ENCODE results near the gene PPP1R3F. TPM values are rescaled to one million over a fixed set of nuclear protein-coding genes. Genes with fewer than 3 reads are reported as not detected.

PPP1R3F gene
- total and polyA plus RNA-seq, 9 of the 15 experiments (the other 6 are each of a cell fraction or from before 2014, with no cell fraction given): 0.03 to 0.91 (median 0.43) TPM; not detected in 1

DNA sequence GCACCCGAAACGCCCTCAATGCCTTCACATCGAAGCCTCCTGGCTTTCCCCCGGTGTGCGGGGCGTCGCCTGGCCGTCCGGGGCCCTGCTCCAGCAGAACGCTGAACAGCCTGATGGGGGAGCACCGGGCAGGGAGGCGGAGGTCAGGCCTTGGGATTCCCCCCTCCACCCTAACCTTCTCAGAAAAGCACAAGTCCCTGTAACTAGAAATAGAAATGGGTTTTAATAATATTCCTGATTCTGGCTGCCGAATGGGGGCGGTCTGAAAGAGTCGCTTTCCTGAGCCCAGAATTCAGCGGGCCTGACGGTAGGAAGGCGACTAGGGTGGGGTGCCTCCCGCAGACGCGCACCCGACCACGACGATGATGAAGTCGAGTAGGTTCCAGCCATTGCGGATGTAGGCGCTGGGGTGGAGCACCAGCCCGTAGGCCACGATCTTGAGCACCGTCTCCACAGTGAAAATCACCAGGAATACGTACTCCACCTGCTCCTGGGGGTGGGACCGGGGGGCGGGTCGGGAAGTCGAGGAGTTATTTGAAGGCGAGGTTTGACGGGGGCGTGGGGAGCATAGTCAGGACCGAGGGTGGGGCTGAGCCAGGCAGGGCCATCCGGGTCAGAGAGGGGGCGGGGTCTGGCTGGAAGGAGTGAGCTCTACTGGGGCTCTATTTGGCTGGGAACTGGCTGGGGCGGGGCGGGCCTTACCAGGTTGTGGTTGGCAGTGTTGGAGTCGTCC, 38.9 kb upstream of the PPP1R3F start (continued):
- TF ChIP-seq CTCFL (IDR thresholded peaks at IDR 0.05; ENCODE audit: borderline replicate concordance, insufficient read depth, low read depth, low read length, poor library complexity, severe bottlenecking): peak; percentile 41
- TF ChIP-seq CTCF (IDR thresholded peaks at IDR 0.05 in 2 of 3, conservative IDR thresholded peaks at IDR 0.05 in 1 of 3; ENCODE audit: insufficient read depth in 2 of 3, low read depth in 1 of 3, low read length in 3 of 3): peak; percentile 44 to 59 (median 54); a peak in 5 of 6 replicates
- TF ChIP-seq, protein P1, sequence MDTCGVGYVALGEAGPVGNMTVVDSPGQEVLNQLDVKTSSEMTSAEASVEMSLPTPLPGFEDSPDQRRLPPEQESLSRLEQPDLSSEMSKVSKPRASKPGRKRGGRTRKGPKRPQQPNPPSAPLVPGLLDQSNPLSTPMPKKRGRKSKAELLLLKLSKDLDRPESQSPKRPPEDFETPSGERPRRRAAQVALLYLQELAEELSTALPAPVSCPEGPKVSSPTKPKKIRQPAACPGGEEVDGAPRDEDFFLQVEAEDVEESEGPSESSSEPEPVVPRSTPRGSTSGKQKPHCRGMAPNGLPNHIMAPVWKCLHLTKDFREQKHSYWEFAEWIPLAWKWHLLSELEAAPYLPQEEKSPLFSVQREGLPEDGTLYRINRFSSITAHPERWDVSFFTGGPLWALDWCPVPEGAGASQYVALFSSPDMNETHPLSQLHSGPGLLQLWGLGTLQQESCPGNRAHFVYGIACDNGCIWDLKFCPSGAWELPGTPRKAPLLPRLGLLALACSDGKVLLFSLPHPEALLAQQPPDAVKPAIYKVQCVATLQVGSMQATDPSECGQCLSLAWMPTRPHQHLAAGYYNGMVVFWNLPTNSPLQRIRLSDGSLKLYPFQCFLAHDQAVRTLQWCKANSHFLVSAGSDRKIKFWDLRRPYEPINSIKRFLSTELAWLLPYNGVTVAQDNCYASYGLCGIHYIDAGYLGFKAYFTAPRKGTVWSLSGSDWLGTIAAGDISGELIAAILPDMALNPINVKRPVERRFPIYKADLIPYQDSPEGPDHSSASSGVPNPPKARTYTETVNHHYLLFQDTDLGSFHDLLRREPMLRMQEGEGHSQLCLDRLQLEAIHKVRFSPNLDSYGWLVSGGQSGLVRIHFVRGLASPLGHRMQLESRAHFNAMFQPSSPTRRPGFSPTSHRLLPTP (IDR thresholded peaks at IDR 0.05; ENCODE audit: borderline replicate concordance, extremely low read depth, insufficient read length): no peak
- TF ChIP-seq ILK (tag; IDR thresholded peaks at IDR 0.05; ENCODE audit: borderline replicate concordance, low read depth): no peak
- peak; percentile 76 for TF ChIP-seq ZNF740 (CRISPR knock-in tag; IDR thresholded peaks at IDR 0.05)
- no peak for TF ChIP-seq ZNF740 (tag; IDR thresholded peaks at IDR 0.05)
- TF ChIP-seq CSDE1 (IDR thresholded peaks at IDR 0.05): no peak
- TF ChIP-seq JUN (IDR thresholded peaks at IDR 0.05; ENCODE audit: borderline replicate concordance, low read depth, low read length): no peak
- TF ChIP-seq JUN (CRISPR knock-in tag; IDR thresholded peaks at IDR 0.05; ENCODE audit: borderline replicate concordance): no peak
- no peak for TF ChIP-seq ZNF75A (CRISPR knock-in tag; IDR thresholded peaks at IDR 0.05)
- TF ChIP-seq POLR3A (IDR thresholded peaks at IDR 0.05; ENCODE audit: borderline replicate concordance, extremely low read depth, insufficient read depth, insufficient read length): no peak
- TF ChIP-seq PRPF4 (IDR thresholded peaks at IDR 0.05; ENCODE audit: insufficient read depth, low read depth, low read length, poor library complexity, severe bottlenecking): no peak
- TF ChIP-seq ZNF583 (CRISPR knock-in tag; IDR thresholded peaks at IDR 0.05): no peak
- no peak for TF ChIP-seq ZNF174 (CRISPR knock-in tag; IDR thresholded peaks at IDR 0.05)
- no peak for TF ChIP-seq HDGF (IDR thresholded peaks at IDR 0.05)
- peak; percentile 65 for TF ChIP-seq RBFOX2 (IDR thresholded peaks at IDR 0.05; ENCODE audit: low read depth, low read length)
- no peak for TF ChIP-seq HNRNPH1 (optimal IDR thresholded peaks at IDR 0.05; ENCODE audit: low read depth, low read length)
- TF ChIP-seq TCF3 (CRISPR knock-in tag; IDR thresholded peaks at IDR 0.05): no peak
- TF ChIP-seq RUNX1 (IDR thresholded peaks at IDR 0.05; ENCODE audit: low read depth): no peak

Measured in K562 (cell line).